ENCODE results near the gene JAM3.

- TF ChIP-seq EZH2phosphoT487 (IDR thresholded peaks at IDR 0.05; ENCODE audit: insufficient read depth, low read depth), result no peak
- TF ChIP-seq EZH2 (IDR thresholded peaks at IDR 0.05; ENCODE audit: insufficient read depth, poor library complexity, severe bottlenecking), result no peak
These were observed 87.3 kb downstream of the JAM3 start for GRCh38 chr11:134155946-134156865.
